HEK293T (cell line): ENCODE measurements around the gene DGAT2.

Experiments used
- BHLHE40 ChIP-seq: fragments of 450-650 bp; IDR thresholded peaks from 2 replicates; pipeline ENCODE4 v1.6.1; 2016; ENCODE audit warnings: mild to moderate bottlenecking, moderate library complexity, borderline replicate concordance
- FOXM1 ChIP-seq: fragments of 450-650 bp; IDR thresholded peaks from 2 replicates; pipeline ENCODE4 v1.6.1; 2017; ENCODE audit warnings: mild to moderate bottlenecking, borderline replicate concordance
- HDGF ChIP-seq: fragments of 450-650 bp; IDR thresholded peaks from 2 replicates; pipeline ENCODE4 v1.6.1; 2017; ENCODE audit warnings: antibody characterized with exemption, borderline replicate concordance
- ZNF384 ChIP-seq: fragments of 450-650 bp; IDR thresholded peaks from 2 replicates; pipeline ENCODE4 v1.6.1; 2016

DNA sequence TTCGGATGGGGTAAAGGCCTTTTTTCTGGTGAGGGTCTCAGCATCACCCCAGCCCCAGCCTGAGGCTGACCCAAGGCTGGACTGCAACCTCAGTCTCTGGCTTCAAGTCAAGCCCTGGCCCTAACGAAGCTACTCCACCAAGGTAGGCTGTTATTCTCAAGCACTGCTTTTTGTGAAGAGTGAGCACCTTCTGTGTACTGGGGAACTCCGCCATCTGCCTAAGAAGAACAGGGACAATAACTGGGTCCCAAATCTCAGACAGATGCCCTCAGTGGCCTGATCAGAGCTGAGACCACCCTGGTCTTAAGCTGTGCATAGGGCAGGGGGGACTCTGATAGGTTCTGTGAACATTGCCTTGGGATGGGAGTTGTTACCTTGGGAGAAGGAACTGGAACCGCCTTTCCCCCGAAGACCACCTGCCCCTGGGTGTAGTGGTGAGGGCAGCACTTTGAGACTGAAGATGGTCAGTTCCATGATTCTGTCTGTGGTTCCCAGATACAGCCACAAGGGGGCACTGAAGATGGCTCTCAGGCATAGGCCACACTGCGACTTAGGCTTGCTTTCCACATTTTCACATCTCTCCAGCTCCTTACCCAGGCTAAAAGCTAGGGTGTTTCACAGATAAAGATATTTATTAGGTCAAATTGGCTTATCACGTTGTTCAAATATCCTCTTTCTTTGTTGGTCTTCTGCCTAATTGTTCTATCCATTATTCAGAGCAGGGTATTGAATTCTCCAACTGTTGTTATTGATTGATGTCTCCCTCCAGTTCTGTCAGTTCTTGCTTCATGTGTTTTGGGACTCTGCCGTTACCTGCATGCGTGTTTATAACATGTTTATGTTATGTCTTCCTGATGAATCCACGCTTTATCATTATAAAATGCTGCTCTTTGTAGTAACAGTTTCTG lies 34.6 kb downstream of the DGAT2 start:
- TF ChIP-seq BHLHE40: no peak
- TF ChIP-seq HDGF: no peak
- TF ChIP-seq FOXM1: no peak
- no peak for TF ChIP-seq ZNF384
